OCI-LY3 (cell line): ENCODE data around the gene PGF.

Experiments used
- H2AFZ ChIP-seq: fragments of 200-600, 300-600 bp; shearing (Covaris generic); 2 replicates; pipeline ENCODE4 v1.6.0; 2014; ENCODE audit warnings: antibody characterized with exemption, low read depth, low read length
- H3K27ac ChIP-seq: fragments of 200-600, 300-600 bp; sonication (generic); 2 replicates; pipeline ENCODE4 v1.5.1; 2014; ENCODE audit warnings: mild to moderate bottlenecking, low read length, moderate library complexity, mixed read lengths
- H3K27me3 ChIP-seq: fragments of 200-600, 300-600 bp; sonication (generic); 2 replicates; pipeline ENCODE4 v1.6.1; 2014; ENCODE audit warnings: low read depth, low read length, mixed read lengths
- H3K36me3 ChIP-seq: fragments of 200-600, 300-600 bp; sonication (generic); replicated peaks from 2 replicates; pipeline ENCODE3; 2014; ENCODE audit warnings: low read depth, low read length, mixed read lengths
- H3K4me1 ChIP-seq: fragments of 300-600, 200-600 bp; sonication (generic); 2 replicates; pipeline ENCODE4 v1.6.1; 2014; ENCODE audit warnings: low read length, mixed read lengths
- H3K4me2 ChIP-seq: fragments of 200-600, 300-600 bp; sonication (generic); 2 replicates; pipeline ENCODE4 v1.6.1; 2014; ENCODE audit warnings: low read length, mixed read lengths
- H3K4me3 ChIP-seq: fragments of 300-600, 200-600 bp; sonication (generic); 2 replicates; pipeline ENCODE4 v1.5.1; 2014; ENCODE audit warnings: antibody characterized with exemption, mild to moderate bottlenecking, low read length, moderate library complexity
- H3K79me2 ChIP-seq: fragments of 300-600, 200-600 bp; shearing (Covaris generic); 2 replicates; pipeline ENCODE4 v1.6.1; 2014; ENCODE audit warnings: mild to moderate bottlenecking, low read length, mixed read lengths
- H3K9ac ChIP-seq: fragments of 300-600, 200-600 bp; shearing (Covaris generic); 2 replicates; pipeline ENCODE4 v1.6.0; 2014; ENCODE audit warnings: mild to moderate bottlenecking, low read length, moderate library complexity
- H3K9me3 ChIP-seq: fragments of 200-600, 300-600 bp; shearing (Covaris generic); 2 replicates; pipeline ENCODE4 v1.6.1; 2014; ENCODE audit warnings: low read length, mixed read lengths; ENCODE audit not compliant: insufficient read depth
- H4K20me1 ChIP-seq: fragments of 200-600, 300-600 bp; sonication (generic); 2 replicates; pipeline ENCODE4 v1.6.1; 2016; ENCODE audit warnings: low read length, mixed read lengths; ENCODE audit not compliant: insufficient read depth
- EZH2phosphoT487 ChIP-seq: fragments of 200-600 bp; shearing (Covaris generic); IDR thresholded peaks from 2 replicates; pipeline ENCODE4 v1.6.1; 2018; ENCODE audit warnings: antibody characterized with exemption, mixed run types, low read depth
- TF ChIP-seq, protein P1 (sequence below): fragments of 200-600, 300-600 bp; sonication (generic); IDR thresholded peaks from 2 replicates; pipeline ENCODE4 v1.5.1; 2014; ENCODE audit warnings: antibody characterized with exemption, low read length, low read depth

Gene PGF

DNA sequence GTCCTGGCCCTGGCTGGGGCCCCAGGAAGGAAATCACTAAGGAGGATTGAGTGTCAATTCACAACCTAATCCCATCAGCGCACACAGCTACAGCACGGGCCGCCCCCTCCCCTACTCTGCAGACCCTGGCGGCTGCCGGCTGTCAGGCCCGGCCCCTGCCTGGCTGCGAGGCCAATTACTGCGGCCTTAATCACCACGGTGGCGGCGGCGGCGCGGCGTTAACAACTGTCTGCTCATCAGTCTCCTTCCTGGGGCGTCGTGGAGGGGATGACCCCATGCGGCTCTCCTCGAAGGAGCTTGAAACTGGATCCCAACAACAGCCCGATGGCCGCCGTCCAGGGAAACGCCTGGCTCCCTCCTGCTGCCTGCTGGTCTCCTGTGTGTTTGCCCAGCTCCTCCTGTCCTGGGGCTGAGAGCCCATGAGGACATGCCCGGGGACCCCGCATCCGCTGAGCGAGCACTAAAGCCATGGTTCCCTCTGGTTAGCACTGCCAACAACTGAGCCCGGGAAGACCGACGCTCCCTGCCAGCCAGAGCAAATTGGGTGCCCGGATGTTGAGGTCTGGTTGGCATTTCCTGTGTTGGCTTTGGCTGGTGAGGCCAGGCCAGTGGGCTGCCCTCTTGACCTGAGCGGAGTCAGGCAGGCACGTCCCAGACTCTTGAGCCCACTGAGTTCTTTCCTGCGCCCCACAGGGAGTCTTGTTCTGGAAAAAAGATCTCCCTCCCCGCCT, 25.5 kb upstream of the PGF start:
- no peaks in the 10 kb centered on the region for H3K79me2 ChIP-seq
- no peaks in the 10 kb centered on the region for H3K36me3 ChIP-seq
- no peaks in the 10 kb centered on the region for H3K4me1 ChIP-seq
- H3K9me3 ChIP-seq, result no peaks in the 10 kb centered on the region
- no peak overlapping the region for H3K4me3 ChIP-seq
- TF ChIP-seq, protein P1, sequence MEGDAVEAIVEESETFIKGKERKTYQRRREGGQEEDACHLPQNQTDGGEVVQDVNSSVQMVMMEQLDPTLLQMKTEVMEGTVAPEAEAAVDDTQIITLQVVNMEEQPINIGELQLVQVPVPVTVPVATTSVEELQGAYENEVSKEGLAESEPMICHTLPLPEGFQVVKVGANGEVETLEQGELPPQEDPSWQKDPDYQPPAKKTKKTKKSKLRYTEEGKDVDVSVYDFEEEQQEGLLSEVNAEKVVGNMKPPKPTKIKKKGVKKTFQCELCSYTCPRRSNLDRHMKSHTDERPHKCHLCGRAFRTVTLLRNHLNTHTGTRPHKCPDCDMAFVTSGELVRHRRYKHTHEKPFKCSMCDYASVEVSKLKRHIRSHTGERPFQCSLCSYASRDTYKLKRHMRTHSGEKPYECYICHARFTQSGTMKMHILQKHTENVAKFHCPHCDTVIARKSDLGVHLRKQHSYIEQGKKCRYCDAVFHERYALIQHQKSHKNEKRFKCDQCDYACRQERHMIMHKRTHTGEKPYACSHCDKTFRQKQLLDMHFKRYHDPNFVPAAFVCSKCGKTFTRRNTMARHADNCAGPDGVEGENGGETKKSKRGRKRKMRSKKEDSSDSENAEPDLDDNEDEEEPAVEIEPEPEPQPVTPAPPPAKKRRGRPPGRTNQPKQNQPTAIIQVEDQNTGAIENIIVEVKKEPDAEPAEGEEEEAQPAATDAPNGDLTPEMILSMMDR, result no peak
- no peak for TF ChIP-seq EZH2phosphoT487
- H3K27me3 ChIP-seq, result no peaks in the 10 kb centered on the region
- no peaks in the 10 kb centered on the region for H4K20me1 ChIP-seq
- H3K27ac ChIP-seq, result no peak overlapping the region
- no peak overlapping the region for H3K9ac ChIP-seq
- H3K4me2 ChIP-seq, result no peak overlapping the region
- no peak overlapping the region for H2AFZ ChIP-seq

DNA sequence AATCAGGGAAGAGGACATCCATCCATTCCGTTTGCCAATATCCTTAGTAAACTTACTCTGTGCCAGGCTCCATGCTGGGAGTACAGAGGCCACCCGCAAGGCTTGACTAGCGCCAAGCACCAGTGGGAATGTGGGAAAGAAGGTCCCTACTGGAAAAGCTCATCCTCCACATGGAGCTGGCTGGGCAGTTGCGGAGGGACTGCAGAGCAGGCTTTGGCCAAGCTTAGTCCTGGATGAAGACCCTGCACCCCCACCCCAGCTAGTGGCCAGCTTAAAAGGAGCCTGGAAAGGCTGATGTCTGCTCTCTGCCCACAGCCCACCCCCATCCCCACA, 25.0 kb upstream of the PGF start:
- TF ChIP-seq, protein P1, result no peak
- Histone ChIP-seq H3K27me3 (no peaks in the 10 kb centered on the region), H2AFZ (no peak overlapping the region), H3K9me3 (no peaks in the 10 kb centered on the region), H3K9ac (no peak overlapping the region), H3K27ac (no peak overlapping the region), H3K4me1 (no peaks in the 10 kb centered on the region), H3K36me3 (no peaks in the 10 kb centered on the region), H3K4me2 (no peak overlapping the region), H4K20me1 (no peaks in the 10 kb centered on the region), H3K79me2 (no peaks in the 10 kb centered on the region), H3K4me3 (no peak overlapping the region)

DNA sequence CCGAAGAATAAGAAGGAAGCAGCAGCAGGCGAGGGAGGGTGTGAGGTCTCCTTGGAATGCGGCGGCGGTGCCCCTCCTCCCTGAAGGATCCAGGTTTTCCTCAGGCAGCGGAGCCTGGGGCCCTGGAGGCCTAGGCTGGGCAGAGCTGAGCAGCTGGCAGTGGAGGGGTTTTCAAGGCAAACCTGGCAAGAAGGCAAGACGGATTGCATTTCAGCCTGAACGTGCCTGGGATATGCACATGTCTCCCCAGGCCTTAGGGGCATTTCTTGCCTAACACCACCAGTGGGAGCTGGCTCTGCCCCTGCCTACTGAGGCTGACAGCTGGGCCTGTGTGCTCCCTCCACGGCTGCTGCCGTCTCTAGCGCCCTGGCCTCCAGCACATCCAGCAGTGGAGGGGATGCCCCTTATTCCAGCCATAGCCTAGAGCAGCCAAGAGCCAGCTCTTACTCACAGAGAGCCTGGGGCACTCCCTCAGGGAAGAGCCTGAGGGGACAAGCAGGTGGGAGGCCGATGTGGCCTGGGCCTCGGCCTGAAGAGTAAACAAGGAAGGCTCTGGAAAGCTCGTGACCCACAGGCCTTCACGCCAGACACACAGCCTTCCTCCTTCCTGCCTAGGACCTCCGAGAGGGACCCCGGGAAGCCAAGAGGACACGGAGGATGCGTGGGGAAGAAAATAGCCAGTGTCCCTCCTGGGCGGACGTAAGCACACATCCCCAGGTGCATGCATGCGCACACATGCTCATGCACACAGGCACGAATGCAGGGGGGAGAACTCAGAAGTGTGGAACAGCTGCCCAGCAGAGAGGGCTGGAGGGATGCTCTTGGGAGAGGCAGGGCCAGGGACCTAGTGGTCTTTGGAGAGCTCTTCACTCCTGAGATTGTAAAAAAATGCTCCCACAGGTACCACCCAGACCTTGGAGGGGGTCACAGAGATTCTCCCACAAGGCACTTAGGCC, 24.3 kb upstream of the PGF start:
- H3K36me3 ChIP-seq, result no peaks in the 10 kb centered on the region
- H3K9ac ChIP-seq, result no peak overlapping the region
- no peak overlapping the region for H2AFZ ChIP-seq
- TF ChIP-seq EZH2phosphoT487, result no peak
- TF ChIP-seq, protein P1, result no peak
- H3K9me3 ChIP-seq, result no peaks in the 10 kb centered on the region
- H3K27ac ChIP-seq, result no peak overlapping the region
- H3K4me1 ChIP-seq, result no peaks in the 10 kb centered on the region
- H4K20me1 ChIP-seq, result no peaks in the 10 kb centered on the region
- H3K79me2 ChIP-seq, result no peaks in the 10 kb centered on the region
- no peak overlapping the region for H3K4me3 ChIP-seq
- H3K4me2 ChIP-seq, result no peak overlapping the region
- no peaks in the 10 kb centered on the region for H3K27me3 ChIP-seq

DNA sequence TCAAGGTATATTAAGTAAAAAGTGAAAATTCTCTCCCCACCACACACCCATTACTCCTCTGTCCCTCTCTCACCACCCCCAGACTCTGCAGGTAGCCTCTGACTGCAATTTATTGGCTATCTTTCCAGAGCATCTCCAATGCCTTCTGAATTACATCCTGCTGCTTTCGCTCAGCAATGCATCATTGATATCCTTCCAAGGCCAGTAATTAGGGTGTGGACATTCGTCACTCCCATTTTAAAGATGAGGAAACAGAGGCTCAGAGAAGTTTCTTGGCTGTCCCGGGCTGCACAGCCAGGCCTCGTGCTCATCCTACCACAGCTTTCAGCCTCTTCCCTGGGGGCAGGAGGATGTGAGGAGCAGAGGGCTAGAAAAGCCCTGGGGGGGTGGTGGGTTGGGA, 23.6 kb upstream of the PGF start:
- Histone ChIP-seq H3K9ac (no peak overlapping the region), H4K20me1 (no peaks in the 10 kb centered on the region), H3K4me2 (no peak overlapping the region), H3K79me2 (no peaks in the 10 kb centered on the region), H3K27me3 (no peaks in the 10 kb centered on the region), H3K36me3 (no peaks in the 10 kb centered on the region), H3K4me3 (no peak overlapping the region), H3K9me3 (no peaks in the 10 kb centered on the region), H2AFZ (no peak overlapping the region), H3K4me1 (no peaks in the 10 kb centered on the region), H3K27ac (no peak overlapping the region)
- no peak for TF ChIP-seq EZH2phosphoT487
- TF ChIP-seq, protein P1, result no peak
